H1 (cell line): ENCODE results near the gene STYXL1. TPM values are rescaled to one million over a fixed set of nuclear protein-coding genes. Genes with fewer than 3 reads are reported as not detected.
"Not testable (repeated sequence)": the region's sequence is repeated elsewhere in the genome, so short reads cannot be mapped to it uniquely, and the experiment has no call there.

Source experiments
- CTCF ChIA-PET: fragments of 300-600 bp; sonication (Branson Sonifier 250); formaldehyde crosslinking; loops from one replicate; lab custom pipeline; 2021; ENCODE audit not compliant: partially characterized antibody; lab: Charles Lee
- POLR2A ChIA-PET: fragments of 300-600 bp; sonication (Branson Sonifier 250); formaldehyde crosslinking; loops from one replicate; lab custom pipeline; 2021; ENCODE audit warnings: inconsistent platforms; ENCODE audit not compliant: partially characterized antibody; lab: Charles Lee
- DNase-seq, 2 experiments: peaks; one replicate each; pipeline versions ENCODE4 v3.0.0 to v3.0.0-alpha.2; 2010 to 2022; ENCODE audit warnings: low spot score in 2 of 2, low read depth in 1 of 2, mixed read lengths in 1 of 2
- FAIRE-seq: peaks from 2 replicates; lab custom pipeline; 2011; peaks lifted over from hg19 to GRCh38; lab: Jason Lieb, UNC
- H2AFZ ChIP-seq: 2 replicates; pipeline ENCODE4 v1.8.1; 2012; ENCODE audit warnings: low read length, inconsistent platforms
- H2AK5ac ChIP-seq: 2 replicates; pipeline ENCODE4 v1.6.1; 2013; ENCODE audit warnings: low read depth, low read length
- H2BK120ac ChIP-seq: replicated peaks from 2 replicates; pipeline ENCODE3; 2013; ENCODE audit warnings: low read depth, low read length, inconsistent platforms
- H2BK12ac ChIP-seq: 2 replicates; pipeline ENCODE4 v1.6.1; 2013; ENCODE audit warnings: low read depth, low read length
- H2BK15ac ChIP-seq: 2 replicates; pipeline ENCODE4 v1.6.1; 2013; ENCODE audit warnings: low read length
- H2BK20ac ChIP-seq: 2 replicates; pipeline ENCODE4 v1.6.1; 2013; ENCODE audit warnings: low read length
- H2BK5ac ChIP-seq: 2 replicates; pipeline ENCODE4 v1.6.1; 2013; ENCODE audit warnings: low read depth, low read length
- H3K14ac ChIP-seq: 2 replicates; pipeline ENCODE4 v1.6.1; 2013; ENCODE audit warnings: inconsistent platforms; ENCODE audit not compliant: insufficient read length
- H3K18ac ChIP-seq: 2 replicates; pipeline ENCODE4 v1.6.1; 2013; ENCODE audit warnings: low read length; ENCODE audit errors: extremely low read depth
- H3K23ac ChIP-seq: 2 replicates; pipeline ENCODE4 v1.6.1; 2013; ENCODE audit warnings: inconsistent platforms; ENCODE audit not compliant: insufficient read length
- H3K23me2 ChIP-seq: 2 replicates; pipeline ENCODE4 v1.6.1; 2013; ENCODE audit warnings: low read depth, low read length
- H3K27ac ChIP-seq: 2 replicates; pipeline ENCODE4 v1.6.1; 2011; ENCODE audit warnings: low read depth, low read length, inconsistent platforms
- H3K27me3 ChIP-seq, 4 experiments: replicated peaks in 1 of 4; 1 replicate in 1 of 4; 2 replicates in 3 of 4; pipeline versions ENCODE4 v1.6.1 to v1.8.1; 2011 to 2013; ENCODE audit warnings: low read length in 3 of 4, mild to moderate bottlenecking in 3 of 4, inconsistent platforms in 2 of 4, mixed read lengths in 2 of 4, moderate library complexity in 1 of 4; ENCODE audit not compliant: control insufficient read depth in 3 of 4, insufficient read depth in 3 of 4; ENCODE audit errors: extremely low read depth in 1 of 4
- H3K36me3 ChIP-seq, 4 experiments: 2 replicates each; pipeline versions ENCODE4 v1.6.1 to v1.8.1; 2011 to 2013; ENCODE audit warnings: mild to moderate bottlenecking in 4 of 4, low read length in 3 of 4, moderate library complexity in 2 of 4, control low read depth in 1 of 4, inconsistent platforms in 1 of 4; ENCODE audit not compliant: insufficient read depth in 4 of 4, control insufficient read depth in 2 of 4
- H3K4ac ChIP-seq: replicated peaks from 2 replicates; pipeline ENCODE3; 2013; ENCODE audit warnings: low read length, low read depth, mixed read lengths, inconsistent platforms; ENCODE audit not compliant: insufficient read length
- H3K4me1 ChIP-seq, 4 experiments: replicated peaks in 1 of 4; 1 replicate in 1 of 4; 2 replicates in 3 of 4; pipeline versions ENCODE4 v1.6.1 to v1.8.1; 2011 to 2013; ENCODE audit warnings: low read length in 3 of 4, inconsistent platforms in 2 of 4, mixed read lengths in 1 of 4; ENCODE audit not compliant: insufficient read depth in 4 of 4, control insufficient read depth in 3 of 4
- H3K4me2 ChIP-seq, 2 experiments: 2 replicates each; pipeline versions ENCODE4 v1.6.1 to v1.8.1; 2011 to 2013; ENCODE audit warnings: low read depth in 2 of 2, low read length in 2 of 2, control low read depth in 1 of 2, inconsistent platforms in 1 of 2, mild to moderate bottlenecking in 1 of 2; ENCODE audit not compliant: insufficient read depth in 1 of 2
- H3K4me3 ChIP-seq, 4 experiments: fragments of 200-600, 300-600 bp in 1 of 4; sonication (generic), shearing (Covaris generic), sonication (Bioruptor Twin) in 1 of 4; 2 replicates each; pipeline versions ENCODE4 v1.5.1 to v1.8.1; 2011 to 2016; ENCODE audit warnings: low read length in 4 of 4, low read depth in 3 of 4, control low read depth in 2 of 4, inconsistent platforms in 2 of 4, mild to moderate bottlenecking in 2 of 4, mixed read lengths in 1 of 4, moderate library complexity in 1 of 4; ENCODE audit not compliant: insufficient read depth in 2 of 4; ENCODE audit errors: extremely low read depth in 1 of 4
- H3K56ac ChIP-seq: replicated peaks from 2 replicates; pipeline ENCODE3; 2013; ENCODE audit warnings: low read depth, mild to moderate bottlenecking, mixed read lengths, low read length, inconsistent platforms; ENCODE audit not compliant: insufficient read length
- H3K79me1 ChIP-seq: 2 replicates; pipeline ENCODE4 v1.6.1; 2013; ENCODE audit warnings: low read depth, low read length, control low read depth
- H3K79me2 ChIP-seq, 2 experiments: 2 replicates each; pipeline versions ENCODE4 v1.6.1 to v1.8.1; 2012 to 2013; ENCODE audit warnings: low read length in 2 of 2, mild to moderate bottlenecking in 2 of 2, inconsistent platforms in 1 of 2; ENCODE audit not compliant: insufficient read depth in 2 of 2, control insufficient read depth in 1 of 2
- H3K9ac ChIP-seq, 4 experiments: replicated peaks in 1 of 4; 1 replicate in 1 of 4; 2 replicates in 3 of 4; pipeline versions ENCODE4 v1.6.1 to v1.8.1; 2011 to 2013; ENCODE audit warnings: low read depth in 3 of 4, low read length in 3 of 4, control low read depth in 2 of 4, mild to moderate bottlenecking in 2 of 4, moderate library complexity in 2 of 4, inconsistent platforms in 1 of 4; ENCODE audit errors: extremely low read depth in 1 of 4
- H3K9me3 ChIP-seq, 2 experiments: 2 replicates each; pipeline versions ENCODE4 v1.6.1 to v1.8.1; 2012 to 2013; ENCODE audit warnings: mild to moderate bottlenecking in 2 of 2, moderate library complexity in 2 of 2, control low read depth in 1 of 2, inconsistent platforms in 1 of 2, low read depth in 1 of 2, low read length in 1 of 2, mixed read lengths in 1 of 2; ENCODE audit not compliant: insufficient read depth in 2 of 2
- H4K20me1 ChIP-seq, 2 experiments: replicated peaks in 1 of 2; 2 replicates each; pipeline versions ENCODE3 to v1.8.1; 2011 to 2013; ENCODE audit warnings: inconsistent platforms in 2 of 2, low read length in 2 of 2, mild to moderate bottlenecking in 1 of 2; ENCODE audit not compliant: insufficient read depth in 2 of 2, control insufficient read depth in 1 of 2
- H4K5ac ChIP-seq: 2 replicates; pipeline ENCODE4 v1.6.1; 2013; ENCODE audit warnings: low read length, low read depth, mixed read lengths, inconsistent platforms; ENCODE audit not compliant: insufficient read length
- H4K8ac ChIP-seq: 2 replicates; pipeline ENCODE4 v1.8.0; 2013; ENCODE audit warnings: mild to moderate bottlenecking, moderate library complexity, low read length, inconsistent platforms; ENCODE audit not compliant: insufficient read depth; ENCODE audit errors: extremely low read depth
- H4K91ac ChIP-seq: replicated peaks from 2 replicates; pipeline ENCODE3; 2013; ENCODE audit warnings: low read length, mixed read lengths, inconsistent platforms; ENCODE audit not compliant: insufficient read length
- WGBS, 2 experiments: shearing (Covaris generic) in 1 of 2; methylation state at CpG; one replicate each; pipeline versions ENCODE4 v1.1.6 to v1.1.7; 2013 to 2015; ENCODE audit warnings: low lambda C conversion rate in 2 of 2, mixed read lengths in 2 of 2, inconsistent platforms in 1 of 2, low coverage in 1 of 2, missing lambda C conversion rate in 1 of 2; ENCODE audit not compliant: insufficient replicate concordance in 2 of 2, insufficient coverage in 1 of 2, insufficient read length in 1 of 2; ENCODE audit errors: extremely low coverage in 1 of 2, missing lambda C conversion rate in 1 of 2; 5-methylcytosine and 5-hydroxymethylcytosine counted together
- polyA plus RNA-seq, 7 experiments: library from polyadenylated mRNA; depleted of rRNA in 3 of 7; stranded (reverse) in 5 of 7; unstranded in 2 of 7; fragments of >200 nt in 5 of 7; fragments of 200-250 nt in 2 of 7; gene quantifications; 1 replicate in 5 of 7; 2 replicates in 1 of 7; 4 replicates in 1 of 7; pipeline versions ENCODE4 v1.2.1 to v1.2.3, GENCODE V29; 2011 to 2013; ENCODE audit warnings: missing spikeins in 2 of 7, mixed read lengths in 2 of 7
- total RNA-seq: library from RNA; stranded (reverse); fragmentation: NEBNext Ultra II Directional; extraction: Animal tissue kit (Norgen Biotek cat#: 25700); gene quantifications from 2 replicates; pipeline ENCODE4 v1.2.1, GENCODE V29; 2021

Gene STYXL1
- total and polyA plus RNA-seq, 2 of the 8 experiments (the other 6 are each of a cell fraction or from before 2014, with no cell fraction given) = 32.3 to 53.9 TPM

GRCh38 chr7:76093531-76093930 is 45.7 kb upstream of the STYXL1 start:
- H3K27ac ChIP-seq, H2BK12ac ChIP-seq, H4K20me1 ChIP-seq, H3K9ac ChIP-seq, H3K23ac ChIP-seq, H2BK20ac ChIP-seq, H2AK5ac ChIP-seq, H3K36me3 ChIP-seq, DNase-seq, H3K4me3 ChIP-seq, H2BK120ac ChIP-seq, H2BK5ac ChIP-seq, H3K23me2 ChIP-seq, H3K27me3 ChIP-seq, H3K4me1 ChIP-seq, H2AFZ ChIP-seq, H4K8ac ChIP-seq, H3K14ac ChIP-seq, H3K18ac ChIP-seq, H4K5ac ChIP-seq, H2BK15ac ChIP-seq, H3K79me2 ChIP-seq, H3K56ac ChIP-seq, H3K79me1 ChIP-seq, CTCF ChIA-PET, FAIRE-seq, H3K9me3 ChIP-seq, H4K91ac ChIP-seq, H3K4me2 ChIP-seq, H3K4ac ChIP-seq: not testable (repeated sequence)
- POLR2A ChIA-PET = interaction anchor here (0.5 kb wide), 1 partner anchor 68 kb away, joined by 3 read pairs; no protein-coding TSS in a partner anchor
- 88% methylated on average over 5 of the region's 5 CpGs; no CpG with 5 or more reads in 1 of the 2 experiments for WGBS, 2 experiments
